Ovary (tissue), 3 donors: ENCODE data around the gene ACYP2.

Experiments
- CTCF ChIP-seq, 3 donors: fragments of 450-650 bp in 2 of 3; fragments of 200-600 bp in 1 of 3; IDR thresholded peaks; one replicate each; pipeline versions ENCODE4 v1.5.1 to v1.8.0; 2016 to 2022; ENCODE audit warnings: antibody characterized with exemption in 3 of 3, mild to moderate bottlenecking in 1 of 3
- EP300 ChIP-seq: sonication (generic); formaldehyde crosslinking; IDR thresholded peaks from one replicate; pipeline ENCODE4 v1.6.1; 2017; ENCODE audit warnings: antibody characterized with exemption
- donor health status: DM: no; HTN: no; CAD: no.

GRCh38 chr2:54321047-54321446 is 205.6 kb downstream of the ACYP2 start:
- no peak for TF ChIP-seq CTCF (IDR thresholded peaks at IDR 0.05)
- no peak for TF ChIP-seq EP300
